ENCODE measurements around the gene ADGRF5.

Gene ADGRF5

DNA sequence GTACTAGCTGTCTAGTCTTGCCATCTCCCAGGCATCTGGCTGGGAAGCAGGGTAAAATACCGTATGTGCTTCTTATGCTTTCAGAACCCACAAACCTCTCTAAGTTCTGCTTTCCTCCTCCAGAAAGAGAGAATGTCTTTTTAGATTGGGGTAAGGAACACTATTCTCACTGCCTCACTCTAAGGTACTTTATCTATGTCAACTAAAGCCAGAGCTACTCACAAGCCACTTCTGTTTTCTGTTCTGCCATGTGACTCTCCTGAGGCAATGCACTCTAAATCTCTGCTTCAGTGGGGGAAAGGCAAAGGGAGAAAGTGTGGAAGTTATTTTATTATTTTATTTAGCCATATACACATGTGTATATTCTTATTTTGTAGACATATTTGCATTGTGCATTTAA, 112.9 kb downstream of the ADGRF5 start:
- Histone ChIP-seq H3K36me3 (ENCODE audit: insufficient read depth, low read length) (no peaks in the 10 kb centered on the region), H3K9ac (ENCODE audit: low read length) (no peak overlapping the region), H3K4me3 (ENCODE audit: low read depth in 1 of 2, low read length in 2 of 2) (no peak overlapping the region), H3K9me3 (ENCODE audit: low read length) (no peaks in the 10 kb centered on the region), H3K27me3 (ENCODE audit: control insufficient read depth in 1 of 2, insufficient read depth in 2 of 2, low read length in 2 of 2) (no peaks in the 10 kb centered on the region), H3K27ac (ENCODE audit: low read depth, low read length) (no peak overlapping the region), H3K4me1 (ENCODE audit: insufficient read depth, low read length) (no peaks in the 10 kb centered on the region)

Data from muscle layer of colon (tissue), 2 donors.